ENCODE data around the gene XK.

GRCh38 chrX:37684426-37684825 lies 1.2 kb upstream of the XK start:
- TF ChIP-seq, protein P1, sequence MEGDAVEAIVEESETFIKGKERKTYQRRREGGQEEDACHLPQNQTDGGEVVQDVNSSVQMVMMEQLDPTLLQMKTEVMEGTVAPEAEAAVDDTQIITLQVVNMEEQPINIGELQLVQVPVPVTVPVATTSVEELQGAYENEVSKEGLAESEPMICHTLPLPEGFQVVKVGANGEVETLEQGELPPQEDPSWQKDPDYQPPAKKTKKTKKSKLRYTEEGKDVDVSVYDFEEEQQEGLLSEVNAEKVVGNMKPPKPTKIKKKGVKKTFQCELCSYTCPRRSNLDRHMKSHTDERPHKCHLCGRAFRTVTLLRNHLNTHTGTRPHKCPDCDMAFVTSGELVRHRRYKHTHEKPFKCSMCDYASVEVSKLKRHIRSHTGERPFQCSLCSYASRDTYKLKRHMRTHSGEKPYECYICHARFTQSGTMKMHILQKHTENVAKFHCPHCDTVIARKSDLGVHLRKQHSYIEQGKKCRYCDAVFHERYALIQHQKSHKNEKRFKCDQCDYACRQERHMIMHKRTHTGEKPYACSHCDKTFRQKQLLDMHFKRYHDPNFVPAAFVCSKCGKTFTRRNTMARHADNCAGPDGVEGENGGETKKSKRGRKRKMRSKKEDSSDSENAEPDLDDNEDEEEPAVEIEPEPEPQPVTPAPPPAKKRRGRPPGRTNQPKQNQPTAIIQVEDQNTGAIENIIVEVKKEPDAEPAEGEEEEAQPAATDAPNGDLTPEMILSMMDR (IDR thresholded peaks at IDR 0.05): no peak
- TF ChIP-seq EZH2 (IDR thresholded peaks at IDR 0.05) (no peak), EZH2phosphoT487 (IDR thresholded peaks at IDR 0.05) (no peak)

Measured in neural progenitor cell (in vitro differentiated cells).